Mesothelial cell of epicardium (in vitro differentiated cells): ENCODE results near the gene FMNL2. TPM values are rescaled to one million over a fixed set of nuclear protein-coding genes. Genes with fewer than 3 reads are reported as not detected.
A peak's percentile ranks its signal among the peaks of the same experiment; 100 is the strongest.

Experiments
- DNase-seq, 2 experiments: peaks; one replicate each; pipeline ENCODE4 v3.0.0; 2021; ENCODE audit warnings: low spot score in 2 of 2; ENCODE audit not compliant: unreplicated experiment in 2 of 2
- H3K27ac Mint-ChIP-seq: 2 replicates; pipeline ENCODE4 v1.8.0; 2021; ENCODE audit warnings: mixed read lengths
- H3K27me3 Mint-ChIP-seq: 2 replicates; pipeline ENCODE4 v1.8.0; 2021; ENCODE audit warnings: low read depth, mixed read lengths
- H3K36me3 Mint-ChIP-seq: 2 replicates; pipeline ENCODE4 v1.8.0; 2021; ENCODE audit warnings: mixed read lengths
- H3K4me1 Mint-ChIP-seq: 2 replicates; pipeline ENCODE4 v1.8.0; 2021; ENCODE audit warnings: mixed read lengths
- H3K4me3 Mint-ChIP-seq: 2 replicates; pipeline ENCODE4 v1.8.0; 2021; ENCODE audit warnings: mild to moderate bottlenecking, moderate library complexity, mixed read lengths
- H3K9me3 Mint-ChIP-seq: 2 replicates; pipeline ENCODE4 v1.8.0; 2021; ENCODE audit warnings: mixed read lengths
- CTCF ChIP-seq: fragments of 200-600 bp; sonication (generic); IDR thresholded peaks from one replicate; pipeline ENCODE4 v1.5.0; 2021; ENCODE audit warnings: antibody characterized with exemption; ENCODE audit not compliant: unreplicated experiment
- total RNA-seq: library from RNA; stranded (reverse); gene quantifications from 3 replicates; pipeline ENCODE4 v1.2.1, GENCODE V29; 2021

FMNL2 gene
- total RNA-seq, 1 donor from 2014 or later: 52.6 TPM

DNA sequence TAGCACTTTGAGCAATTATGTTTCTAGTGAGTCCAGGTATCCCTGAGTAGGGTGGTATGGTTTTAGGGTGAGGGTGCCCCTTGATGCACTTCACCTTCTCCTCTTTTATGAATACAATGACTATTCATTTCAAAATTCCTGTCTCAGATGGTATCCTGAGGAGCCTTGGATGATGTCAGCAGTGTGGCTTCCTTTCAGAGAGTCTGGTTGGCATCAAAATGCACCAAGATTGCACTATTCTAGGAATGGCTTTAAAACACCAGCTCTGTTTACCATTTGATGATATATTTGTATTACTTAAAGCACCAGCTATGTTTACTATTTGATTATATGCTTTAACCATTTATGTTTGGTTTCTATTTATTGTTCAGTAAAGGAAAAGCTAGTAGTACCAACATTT lies 141.0 kb downstream of the FMNL2 start:
- no peaks in the 10 kb centered on the region for H3K36me3 Mint-ChIP-seq
- no peak for TF ChIP-seq CTCF
- H3K9me3 Mint-ChIP-seq: no peaks in the 10 kb centered on the region
- DNase-seq: no peak
- no peak overlapping the region for H3K27ac Mint-ChIP-seq
- H3K4me1 Mint-ChIP-seq: peaks cover 9% of the 10 kb centered on the region
- no peaks in the 10 kb centered on the region for H3K27me3 Mint-ChIP-seq
- no peak overlapping the region for H3K4me3 Mint-ChIP-seq

DNA sequence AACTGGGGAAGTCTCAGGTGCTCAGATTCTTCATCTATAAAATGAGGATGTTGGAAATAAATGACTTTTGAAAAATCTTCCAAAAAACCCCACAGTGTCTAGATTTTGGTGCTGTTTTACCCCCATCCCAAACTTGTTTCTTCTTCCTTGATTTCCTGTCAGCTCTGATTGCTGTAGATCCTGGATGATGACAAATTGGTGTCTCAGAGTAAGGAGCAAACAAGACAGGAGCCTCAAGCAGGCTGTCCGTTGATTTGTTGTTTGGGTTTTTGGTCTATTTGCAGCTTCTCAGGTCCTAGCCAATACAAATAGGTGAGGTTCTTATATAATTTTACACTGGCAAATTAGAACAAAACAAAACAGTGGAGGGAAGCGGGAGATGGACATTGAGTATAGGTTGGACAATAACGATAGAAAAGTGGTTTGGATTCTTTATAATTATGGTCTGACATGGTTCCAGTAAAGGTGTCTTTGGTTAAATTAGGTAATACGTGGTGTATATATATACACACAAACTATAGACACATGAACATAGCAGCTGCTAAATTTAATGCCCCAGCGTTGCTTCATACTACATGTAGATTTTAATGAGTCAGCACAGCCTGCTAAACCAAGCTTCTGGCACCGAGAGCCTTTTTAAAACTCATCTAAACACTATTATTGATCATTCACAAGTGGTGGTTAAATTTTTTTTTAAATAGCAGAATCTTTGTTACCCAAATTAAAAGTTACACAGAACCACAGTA lies 142.5 kb downstream of the FMNL2 start:
- Mint-ChIP-seq H3K4me3 (no peak overlapping the region), H3K4me1 (peaks cover 15% of the 10 kb centered on the region), H3K27me3 (no peaks in the 10 kb centered on the region), H3K27ac (no peak overlapping the region), H3K9me3 (no peaks in the 10 kb centered on the region), H3K36me3 (no peaks in the 10 kb centered on the region)
- DNase-seq: no peak
- no peak for TF ChIP-seq CTCF

DNA sequence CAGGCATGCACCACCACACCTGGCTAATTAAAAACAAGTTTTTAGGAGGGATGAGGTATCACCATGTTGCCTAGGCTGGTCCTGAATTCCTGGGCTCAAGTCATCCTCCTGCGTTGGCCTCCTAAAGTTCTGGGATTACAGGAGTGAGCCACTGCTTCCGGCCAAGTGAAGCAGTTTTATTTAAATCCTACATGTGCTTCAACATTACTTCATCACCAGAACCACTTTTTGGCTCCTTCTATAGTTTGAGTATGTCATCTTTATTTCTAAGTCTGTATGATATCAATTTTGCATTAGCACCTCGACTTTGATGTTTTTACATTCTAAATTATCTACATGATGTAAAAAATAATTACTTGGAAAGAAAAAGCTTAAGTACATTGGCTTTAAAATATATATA lies 144.3 kb downstream of the FMNL2 start:
- peaks cover 15% of the 10 kb centered on the region for H3K4me1 Mint-ChIP-seq
- DNase-seq: no peak
- H3K27ac Mint-ChIP-seq: peak overlapping the region; percentile 50
- H3K27me3 Mint-ChIP-seq: no peaks in the 10 kb centered on the region
- H3K9me3 Mint-ChIP-seq: no peaks in the 10 kb centered on the region
- no peak for TF ChIP-seq CTCF
- no peaks in the 10 kb centered on the region for H3K36me3 Mint-ChIP-seq
- no peak overlapping the region for H3K4me3 Mint-ChIP-seq

GRCh38 chr2:152480821-152481399 lies 145.9 kb downstream of the FMNL2 start:
- Mint-ChIP-seq H3K9me3 (no peaks in the 10 kb centered on the region), H3K4me1 (peaks cover 19% of the 10 kb centered on the region), H3K36me3 (no peaks in the 10 kb centered on the region), H3K27ac (peak overlapping the region; percentile 60), H3K27me3 (no peaks in the 10 kb centered on the region), H3K4me3 (no peak overlapping the region)
- DNase-seq: no peak
- no peak for TF ChIP-seq CTCF

DNA sequence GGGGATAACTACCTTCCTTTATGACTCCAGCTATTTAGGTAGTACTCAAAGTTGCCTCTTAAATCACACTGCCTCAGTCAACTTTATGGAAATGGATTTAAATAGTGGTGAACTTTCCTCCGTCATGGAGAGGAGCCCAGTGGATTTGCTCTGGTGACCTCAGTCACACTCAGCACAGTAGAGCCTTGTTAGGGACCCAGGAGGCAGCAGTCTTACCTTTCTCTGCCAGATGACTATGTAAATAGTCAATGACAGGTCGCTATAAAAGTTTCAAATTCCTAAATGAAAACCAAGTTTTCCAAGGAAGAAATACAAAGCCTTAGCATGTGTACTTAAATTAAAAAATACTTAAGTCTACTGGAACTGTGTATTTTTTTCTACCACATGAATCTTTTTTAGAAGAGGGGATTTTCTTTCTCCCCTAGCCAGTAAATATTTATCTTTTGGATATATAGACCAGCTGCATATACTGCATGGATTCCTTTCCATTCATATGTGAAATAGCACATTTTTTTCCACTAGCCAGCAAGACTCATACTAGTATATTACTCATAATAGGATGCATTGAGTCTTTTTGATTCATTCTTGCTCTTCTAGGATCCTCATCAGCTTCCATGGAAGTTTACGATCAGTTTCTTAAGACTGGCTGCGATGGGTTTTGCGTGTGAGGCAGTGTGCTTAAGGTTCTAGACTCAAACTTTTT lies 147.1 kb downstream of the FMNL2 start:
- peaks cover 25% of the 10 kb centered on the region for H3K4me1 Mint-ChIP-seq
- no peaks in the 10 kb centered on the region for H3K27me3 Mint-ChIP-seq
- no peaks in the 10 kb centered on the region for H3K9me3 Mint-ChIP-seq
- TF ChIP-seq CTCF: no peak
- DNase-seq: no peak
- peak overlapping the region; percentile 60 for H3K27ac Mint-ChIP-seq
- no peaks in the 10 kb centered on the region for H3K36me3 Mint-ChIP-seq
- no peak overlapping the region for H3K4me3 Mint-ChIP-seq
